HG03521 (cell line): ENCODE data around the gene COX6A1.
A peak's percentile ranks its signal among the peaks of the same experiment; 100 is the strongest.
"Not testable (repeated sequence)": the region's sequence is repeated elsewhere in the genome, so short reads cannot be mapped to it uniquely, and the experiment has no call there.

Experiments used
- ATAC-seq: cut with Tn5 transposase; IDR thresholded peaks from one replicate; pipeline ENCODE4 v1.9.1; 2021; ENCODE audit warnings: mild to moderate bottlenecking, moderate library complexity; ENCODE audit not compliant: unreplicated experiment

Gene COX6A1

DNA sequence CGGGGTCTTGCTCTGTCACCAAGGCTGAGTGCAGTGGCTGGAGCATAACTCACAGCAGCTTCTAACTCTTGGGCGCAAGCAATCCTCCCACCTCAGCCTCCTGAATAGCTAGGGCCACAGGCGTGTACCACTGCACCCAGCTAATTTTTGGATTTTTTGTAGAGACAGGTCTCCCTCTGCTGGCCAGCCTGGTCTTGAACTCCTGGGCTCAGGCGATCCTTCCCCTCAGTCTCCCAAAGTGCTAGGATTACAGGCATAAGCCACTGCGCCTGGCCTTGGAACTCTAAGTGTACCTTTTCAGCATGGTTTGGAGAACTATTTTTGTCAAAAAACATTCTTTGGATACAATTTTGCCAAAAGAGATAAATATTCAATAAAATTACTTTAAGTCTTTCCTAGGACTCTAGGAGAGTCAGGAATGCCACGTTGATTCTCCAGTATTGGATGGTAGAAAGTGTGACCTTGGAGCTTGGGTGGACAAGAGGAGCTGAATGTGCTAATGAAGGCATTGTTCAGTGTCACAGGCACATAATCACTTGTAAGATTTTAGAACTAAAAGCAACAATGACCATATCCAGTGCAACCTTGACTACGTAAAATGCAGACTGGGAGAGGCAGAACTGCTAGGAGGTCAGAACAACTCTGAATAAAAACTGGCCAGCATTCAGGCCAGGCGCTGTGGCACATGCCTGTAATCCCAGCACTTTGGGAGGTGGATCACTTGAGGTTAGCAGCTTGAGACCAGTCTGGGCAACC is 28.8 kb downstream of the COX6A1 start:
- ATAC-seq: no peak

DNA sequence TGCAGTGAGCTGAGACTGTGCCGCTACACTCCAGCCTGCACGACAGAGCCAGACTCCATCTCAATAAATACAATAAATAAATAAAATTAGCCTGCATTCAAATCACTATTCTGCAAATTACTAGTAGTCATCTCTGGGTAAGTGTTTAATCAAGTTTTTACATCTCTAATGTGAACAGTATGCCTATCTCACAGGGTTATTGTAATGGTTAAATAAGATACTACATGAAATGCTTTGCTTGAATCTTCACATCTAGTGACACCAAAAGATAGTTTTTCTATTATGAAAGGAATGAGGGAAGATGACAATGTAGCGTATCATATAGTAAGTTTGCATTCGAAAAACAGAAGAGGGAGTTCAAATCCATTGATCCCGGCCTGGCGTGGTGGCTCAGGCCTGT is 29.5 kb downstream of the COX6A1 start:
- no peak for ATAC-seq

DNA sequence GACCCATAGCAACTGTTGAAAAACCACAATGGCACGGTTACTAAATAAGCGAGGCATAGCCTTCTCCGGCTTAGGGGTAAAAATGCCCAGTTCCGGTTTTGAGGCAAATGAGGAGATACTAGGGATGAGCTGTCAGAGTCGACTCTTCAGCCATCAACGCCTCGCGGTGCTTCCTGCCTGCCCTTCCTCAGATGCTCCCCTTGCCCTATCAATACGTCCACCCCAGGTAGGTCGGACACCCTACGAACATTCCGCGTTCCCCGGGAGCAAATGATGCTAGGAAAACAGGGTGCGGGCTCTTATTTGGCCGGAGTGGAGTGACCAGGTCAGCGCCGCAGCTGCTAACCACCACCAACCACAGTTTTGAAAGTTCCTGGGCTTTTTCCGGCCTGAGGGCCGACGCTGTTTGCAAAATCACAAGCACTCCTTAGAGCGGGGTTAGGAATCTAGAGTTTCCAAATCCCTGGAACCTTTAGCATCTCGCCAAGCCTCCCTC is 30.5 kb downstream of the COX6A1 start:
- ATAC-seq: no peak

DNA sequence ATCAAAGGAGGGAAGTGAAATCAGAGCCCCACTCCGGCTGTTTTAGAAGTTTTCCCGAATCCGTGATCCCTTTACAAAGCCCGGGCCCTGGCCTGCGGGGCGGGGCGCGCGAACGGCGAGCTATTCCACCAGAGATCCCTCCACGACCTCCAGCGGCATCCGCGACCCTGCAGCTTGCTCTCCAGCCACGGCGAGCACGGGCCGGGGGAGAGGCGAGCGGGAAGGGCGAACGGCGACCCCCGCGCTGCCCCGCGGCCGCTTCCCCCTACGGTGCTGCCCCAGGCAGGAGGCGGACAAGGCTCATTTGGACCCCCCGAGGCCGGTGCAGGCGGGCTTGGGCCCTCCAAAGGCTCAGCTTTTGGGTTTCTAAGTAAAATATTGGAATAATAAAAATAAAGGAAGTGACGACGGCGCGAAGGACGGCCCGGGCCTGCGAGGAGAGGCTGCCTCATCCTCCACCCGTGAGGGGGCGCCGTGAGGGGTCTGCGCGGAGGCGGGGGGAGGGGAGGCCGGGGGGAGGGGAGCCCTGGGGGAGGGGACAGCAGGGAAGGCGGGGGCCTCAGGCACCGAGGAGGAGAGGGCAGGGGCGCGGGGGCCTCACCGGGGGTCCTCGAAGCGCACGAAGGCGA is 31.0 kb downstream of the COX6A1 start:
- peak; percentile 21 for ATAC-seq

DNA sequence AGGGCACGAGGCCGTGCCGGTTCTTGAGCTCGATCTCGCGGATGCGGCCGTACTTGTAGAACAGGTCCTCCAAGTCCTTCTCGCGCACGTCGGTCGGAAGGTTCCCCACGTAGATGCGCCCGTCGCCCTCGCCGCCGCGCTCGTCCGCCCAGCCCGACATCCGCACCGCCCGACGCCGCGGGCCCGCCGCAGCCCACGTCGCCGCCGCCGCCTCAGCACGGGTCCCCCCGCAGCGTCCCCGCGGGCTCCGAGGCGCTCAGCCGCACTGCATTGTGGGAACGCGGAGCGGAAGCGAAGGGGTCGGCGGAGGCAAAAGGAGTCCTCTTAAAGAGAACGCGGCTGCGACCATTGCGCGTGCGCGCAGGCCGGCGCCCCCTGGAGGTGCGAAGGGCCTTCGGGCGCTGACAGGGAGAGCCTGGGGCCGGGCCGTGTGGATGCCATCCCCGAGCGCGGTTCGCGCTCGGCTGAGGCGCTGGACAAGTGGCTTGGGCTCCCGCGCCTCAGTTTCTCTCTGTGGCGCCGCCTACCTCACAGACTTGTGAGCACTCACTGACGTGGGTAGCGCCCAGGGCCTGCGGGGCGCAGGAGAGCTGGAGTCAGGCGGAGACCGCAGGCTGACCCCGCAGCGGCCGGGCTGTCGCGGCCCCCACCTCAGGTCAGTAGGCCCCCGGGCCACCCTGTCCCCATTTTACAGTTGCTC is 31.7 kb downstream of the COX6A1 start, which contains the start of gene SRSF9:
Gene SRSF9, minus strand, starts transcription at position 299 of the 700 bp plus-strand sequence. Its CDS starts 139 bp downstream, at position 160.
- peak; percentile 78 for ATAC-seq

DNA sequence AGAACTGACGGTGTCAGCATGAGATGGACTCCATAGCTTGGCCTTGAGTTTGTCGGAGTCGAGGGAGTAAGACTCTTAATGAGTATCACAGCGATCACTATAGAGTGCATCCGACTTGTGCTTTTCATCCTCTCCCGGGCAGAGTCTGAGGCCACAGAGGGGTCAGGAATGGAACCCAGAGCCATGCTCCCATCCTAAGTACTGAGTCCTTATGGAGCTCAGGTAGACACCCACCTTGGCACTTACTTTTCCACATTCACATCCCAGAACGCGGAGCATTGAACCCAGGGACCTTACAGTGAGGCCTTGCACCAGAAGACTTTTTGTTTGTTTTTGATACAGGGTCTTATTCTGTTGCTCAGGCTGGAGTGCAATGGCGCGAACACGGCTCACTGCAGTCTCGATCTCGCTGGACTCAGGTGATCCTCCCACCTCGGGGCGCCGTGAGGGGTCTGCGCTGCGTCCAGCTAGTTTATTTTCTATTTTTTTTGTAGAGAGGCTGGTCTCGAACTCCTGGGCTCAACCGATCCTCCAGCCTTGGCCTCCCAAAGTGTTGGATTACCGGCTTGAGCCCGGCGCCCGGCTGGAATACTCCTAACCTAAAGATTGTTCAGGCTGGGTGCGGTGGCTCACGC is 32.4 kb downstream of the COX6A1 start:
- ATAC-seq: peak; percentile 14

DNA sequence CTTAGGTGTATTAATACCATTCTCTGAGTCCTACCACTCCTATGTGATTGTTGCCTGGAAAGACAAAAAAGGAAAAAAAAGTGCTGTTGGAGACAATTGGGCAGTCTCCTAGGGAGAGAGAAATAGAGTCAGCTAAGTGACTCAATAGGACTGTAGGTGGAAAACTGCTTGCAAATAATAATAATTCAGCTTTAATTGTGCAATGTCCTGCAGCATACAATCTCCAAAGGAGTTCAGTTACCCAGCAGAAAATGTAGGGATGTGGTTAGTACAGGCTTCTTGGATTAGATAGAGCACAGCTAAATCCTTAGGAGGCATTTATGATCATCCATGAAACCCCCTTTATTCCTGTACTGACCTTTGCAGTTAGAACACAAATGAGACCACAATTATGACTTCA is 34.6 kb downstream of the COX6A1 start:
- no peak for ATAC-seq

DNA sequence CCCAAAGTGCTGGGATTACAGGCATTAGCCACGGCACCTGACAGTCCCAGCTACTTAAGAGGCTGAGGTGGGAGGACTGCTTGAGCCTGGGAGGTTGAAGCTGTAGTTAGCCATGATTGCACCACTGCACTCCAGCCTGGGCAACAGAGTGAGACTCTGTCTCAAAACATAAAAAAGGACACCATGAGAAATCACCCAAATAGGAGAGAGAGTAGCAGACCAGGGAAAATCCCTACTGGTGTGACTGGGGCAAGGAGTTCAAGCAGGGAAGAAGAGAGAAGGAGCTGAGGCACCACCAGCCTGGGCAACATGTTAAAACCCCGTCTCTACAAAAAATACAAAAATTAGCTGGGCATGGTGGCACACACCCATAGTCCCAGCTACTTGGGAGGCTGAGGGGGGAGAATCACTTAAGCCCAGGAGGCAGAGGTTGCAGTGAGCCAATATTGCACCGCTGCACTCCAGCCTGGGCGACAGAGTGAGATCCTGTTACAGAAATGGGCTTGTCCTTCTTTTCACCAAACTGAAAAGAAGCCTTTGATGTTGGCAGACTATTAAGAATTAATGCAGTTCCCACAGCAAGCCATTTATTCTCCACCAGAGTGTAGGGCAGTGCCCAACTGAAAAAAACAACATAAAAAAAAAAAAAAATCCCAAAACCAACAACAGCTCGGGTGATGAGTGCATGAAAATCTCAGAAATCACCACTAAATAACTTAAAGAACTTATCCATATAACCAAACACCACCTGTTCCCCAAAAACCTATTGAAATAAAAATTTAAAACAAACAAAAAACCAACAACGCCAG is 36.1 kb downstream of the COX6A1 start:
- no peak for ATAC-seq

DNA sequence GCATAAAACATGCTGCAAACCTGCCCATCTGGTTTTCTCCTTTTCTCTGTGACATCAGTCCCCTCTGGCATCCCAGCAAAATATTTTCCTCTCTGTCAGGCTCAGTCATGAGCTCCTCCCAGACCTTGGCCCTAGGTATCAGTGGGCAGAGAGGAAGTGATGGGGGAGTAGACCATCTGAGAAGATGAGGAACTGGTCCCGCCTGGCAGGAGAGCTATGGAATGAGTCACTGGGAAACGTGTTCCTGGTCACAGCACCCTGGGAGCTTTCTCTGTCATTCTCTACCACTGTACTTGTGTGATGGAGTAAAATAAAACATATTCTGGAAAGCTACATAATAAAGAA is 36.7 kb downstream of the COX6A1 start:
- ATAC-seq: no peak

DNA sequence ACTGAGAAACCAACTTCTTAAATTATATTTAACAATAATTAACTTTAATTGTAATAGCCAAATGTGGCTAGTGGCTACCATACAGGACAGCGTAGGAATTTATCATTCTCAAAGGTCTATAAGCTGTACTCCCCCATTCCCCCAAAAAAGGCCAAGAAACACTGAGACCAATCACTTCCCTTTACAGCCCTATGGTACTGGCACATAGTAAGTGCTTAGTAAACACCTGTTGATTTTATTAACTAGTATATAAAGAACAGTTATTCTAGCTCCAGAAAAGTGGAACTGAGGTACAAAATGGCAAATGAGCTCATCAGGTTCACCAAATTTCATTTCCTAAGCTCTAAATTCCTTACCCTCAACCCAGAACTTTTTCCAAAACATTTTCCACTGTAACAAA is 37.7 kb downstream of the COX6A1 start:
- ATAC-seq: no peak

DNA sequence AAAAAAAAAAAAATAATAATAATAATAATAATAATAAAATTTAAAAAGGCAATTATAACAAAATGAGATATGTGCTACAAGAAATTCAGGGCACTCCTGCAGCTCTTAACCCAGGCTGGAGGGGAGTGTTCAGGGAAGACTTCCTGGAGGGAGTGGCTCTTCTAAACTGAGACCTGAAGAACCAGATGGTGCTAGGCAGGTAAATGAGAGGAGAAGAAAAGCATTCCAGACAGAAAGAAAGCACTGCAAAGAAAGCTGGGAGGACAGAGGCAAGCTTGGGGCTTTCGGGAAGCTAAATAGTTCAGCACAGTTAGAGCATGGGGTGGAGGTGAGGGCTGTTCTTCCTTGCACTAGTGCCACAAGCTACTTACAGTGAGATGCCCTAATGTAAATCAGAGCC is 41.5 kb downstream of the COX6A1 start:
- ATAC-seq: no peak

DNA sequence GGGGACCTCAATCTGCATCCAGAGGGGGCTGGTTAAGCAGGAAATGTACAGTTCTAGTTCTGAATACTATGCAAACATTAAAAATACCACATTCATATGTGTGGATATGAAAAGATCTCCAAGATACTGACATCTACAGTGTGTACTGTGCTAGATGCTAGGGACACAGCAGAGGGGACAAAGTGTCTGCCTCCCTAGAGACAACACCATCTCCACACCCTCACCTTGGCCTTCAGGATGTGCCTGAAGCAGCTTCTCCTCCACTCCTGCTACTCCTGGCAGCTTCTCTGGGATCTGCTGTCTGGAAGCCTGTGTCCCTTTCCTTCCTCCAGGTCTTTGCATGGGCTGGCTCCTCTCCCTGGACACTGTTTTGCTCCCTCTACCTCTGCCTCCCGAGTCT is 42.3 kb downstream of the COX6A1 start:
- no peak for ATAC-seq

DNA sequence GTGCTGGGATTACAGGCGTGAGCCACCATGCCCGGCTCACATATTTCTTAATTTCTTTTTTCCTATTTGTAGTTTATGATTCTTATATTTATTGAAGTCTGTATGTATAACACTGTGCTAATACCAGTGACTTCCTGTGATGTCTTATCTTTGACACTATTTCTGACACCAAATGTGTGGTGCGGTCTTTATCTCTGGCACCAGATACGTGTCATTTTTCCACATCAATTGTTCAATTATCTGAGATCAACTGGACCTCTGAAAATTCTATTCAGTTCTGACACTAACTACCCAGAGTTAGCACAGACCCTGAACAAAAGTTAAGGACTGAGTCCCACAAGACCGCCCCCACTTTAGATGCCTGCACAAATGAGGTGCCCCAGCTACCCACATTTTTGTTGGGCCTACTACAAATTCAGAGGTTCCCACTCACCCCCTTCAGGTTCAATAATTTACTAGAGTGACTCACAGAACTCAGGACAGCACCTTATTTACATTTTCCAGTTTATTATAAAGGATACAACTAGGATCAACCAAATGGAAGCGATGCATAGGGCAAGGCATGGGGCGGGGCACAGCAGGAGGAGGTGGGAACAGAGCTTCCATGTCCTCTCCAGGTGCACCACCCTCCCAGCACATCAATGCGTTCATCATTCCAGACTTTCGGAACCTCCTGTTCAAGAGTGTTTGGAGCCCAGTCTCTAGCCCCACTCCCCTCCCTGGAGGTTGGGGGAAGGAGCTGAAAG is 43.3 kb downstream of the COX6A1 start:
- no peak for ATAC-seq

DNA sequence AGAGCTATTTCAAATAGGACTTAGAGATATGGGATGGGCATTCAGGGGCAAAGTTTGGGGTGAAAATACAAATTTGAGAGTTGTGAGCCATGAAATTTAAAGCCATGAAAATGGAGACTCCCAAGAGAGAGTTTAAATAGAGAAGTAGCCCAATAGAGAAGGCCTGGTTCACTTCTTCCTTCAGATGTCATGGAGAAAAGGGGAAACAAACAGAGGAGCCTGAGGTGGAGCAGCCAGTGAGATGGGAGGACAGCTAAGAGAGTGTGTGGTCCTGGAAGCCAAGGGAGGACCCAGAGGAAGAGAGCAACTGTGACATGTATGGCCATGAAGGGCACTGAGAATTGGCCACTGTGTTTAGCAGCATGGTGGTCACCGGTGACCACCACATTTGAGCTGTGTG is 45.7 kb downstream of the COX6A1 start:
- ATAC-seq: no peak

DNA sequence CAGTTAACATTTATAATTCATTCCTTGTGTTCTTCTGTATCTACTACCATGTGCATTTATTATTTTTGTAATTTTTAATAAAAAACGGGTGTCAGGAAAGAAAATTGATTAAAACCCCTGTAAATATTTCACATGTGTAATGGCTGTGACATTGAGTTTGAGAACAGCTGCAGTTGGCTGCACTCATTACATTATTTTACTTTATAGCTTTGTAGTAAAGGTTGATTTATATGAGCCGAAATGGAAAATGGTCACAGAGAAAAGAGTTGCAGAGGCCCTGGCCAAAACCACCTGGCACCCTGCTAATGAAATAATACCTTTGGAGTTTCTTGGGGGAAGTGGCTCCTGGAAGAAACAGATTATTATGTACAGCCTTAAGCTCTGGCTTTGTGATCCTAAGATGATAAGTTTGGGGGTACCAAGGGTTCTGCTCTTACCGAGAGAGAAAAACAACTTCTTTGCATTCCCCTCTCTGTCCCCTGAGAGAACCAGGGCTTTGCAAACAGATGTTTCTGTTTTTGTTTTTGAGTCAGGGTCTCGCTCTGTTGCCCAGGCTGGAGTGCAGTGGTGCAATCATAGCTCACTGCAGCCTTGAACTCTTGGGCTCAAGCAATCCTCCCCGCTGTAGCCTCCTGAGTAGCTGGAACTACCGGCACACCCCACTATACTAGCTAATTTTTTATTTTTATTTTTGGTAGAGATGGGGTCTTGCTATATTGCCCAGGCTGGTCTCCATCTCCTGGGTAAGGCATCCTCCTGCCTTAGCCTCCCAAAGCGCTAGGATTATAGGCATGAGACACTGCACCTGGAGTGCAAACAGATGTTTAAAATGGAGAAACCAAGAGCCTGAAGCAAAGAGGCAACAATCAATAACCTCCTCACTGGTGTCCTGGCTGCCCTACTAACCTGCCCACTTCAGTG is 48.3 kb downstream of the COX6A1 start:
- no peak for ATAC-seq

DNA sequence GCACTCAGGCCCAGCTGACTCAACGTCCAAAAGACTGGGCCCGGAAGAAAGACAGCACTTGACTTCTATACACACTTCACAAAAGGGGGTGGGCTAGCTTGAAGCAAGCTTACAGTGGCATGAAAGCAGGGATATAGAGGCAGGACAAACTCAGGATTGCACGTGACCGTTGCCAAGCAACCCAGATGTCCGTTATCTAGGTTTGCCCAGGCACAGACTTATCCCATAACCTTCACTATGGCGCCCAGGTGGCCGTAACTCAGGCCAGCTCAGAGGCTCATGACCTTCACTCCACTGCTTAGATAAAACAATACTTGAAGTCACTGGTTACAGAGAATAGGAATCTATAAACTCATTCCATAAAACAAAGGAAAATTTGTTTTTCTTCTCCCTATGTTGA is 49.6 kb downstream of the COX6A1 start:
- ATAC-seq: not testable (repeated sequence)

DNA sequence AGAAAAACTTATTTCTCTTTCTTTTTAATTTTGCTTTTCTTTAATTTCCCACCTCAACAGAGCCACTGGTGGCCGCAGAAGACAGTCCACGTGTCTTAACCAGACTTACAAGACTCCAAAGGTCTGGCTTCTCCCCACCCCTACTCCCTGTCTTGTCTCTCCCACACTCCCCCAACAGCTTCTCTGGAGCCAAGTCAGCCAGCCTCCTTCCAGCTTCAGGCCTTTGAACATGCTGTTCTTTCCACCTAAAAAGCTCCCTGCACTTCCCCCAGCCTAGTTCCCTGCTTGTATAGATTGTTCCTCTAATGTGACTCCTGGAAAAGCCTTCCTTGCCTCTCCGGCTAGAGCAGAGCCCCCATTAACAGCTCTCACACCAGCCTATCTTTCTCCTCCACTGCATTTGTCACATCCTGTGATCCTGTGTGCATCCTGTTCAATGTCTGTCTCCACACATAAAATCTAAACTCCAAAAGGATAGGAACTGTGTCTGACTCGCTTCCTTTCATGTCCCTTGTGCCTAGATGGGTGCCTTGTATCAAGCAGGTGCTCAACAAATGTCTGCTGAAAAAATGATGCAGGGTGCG is 50.2 kb downstream of the COX6A1 start:
- no peak for ATAC-seq

DNA sequence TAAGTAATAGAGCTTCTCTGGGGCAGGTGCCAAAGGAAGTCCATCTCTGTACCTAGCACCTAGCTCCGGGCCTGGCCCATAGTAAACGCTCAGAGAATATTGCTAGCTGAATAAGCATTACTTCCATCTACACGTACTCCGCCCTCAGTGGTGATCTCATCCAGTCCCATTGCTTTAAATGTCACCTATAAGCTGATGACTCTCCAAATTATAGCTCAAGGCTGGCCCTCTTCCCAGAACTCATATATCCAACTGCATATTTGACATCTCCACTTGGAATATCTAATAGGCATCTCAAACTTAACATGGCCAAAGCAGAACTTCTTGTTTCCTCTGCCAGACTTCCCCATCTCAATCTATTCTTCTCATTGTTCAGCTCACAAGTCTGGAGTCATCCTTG is 51.1 kb downstream of the COX6A1 start:
- no peak for ATAC-seq
